Testis (tissue), 2 donors: Measurements from ENCODE around the gene SAE1.

Source experiments
- CTCF ChIP-seq, 3 experiments: fragments of 450-650 bp in 2 of 3; fragments of 200-600 bp in 1 of 3; sonication (generic) in 1 of 3; IDR thresholded peaks; one replicate each; pipeline ENCODE4 v1.5.1; 2016 to 2019; ENCODE audit warnings: antibody characterized with exemption in 3 of 3, mild to moderate bottlenecking in 2 of 3, moderate library complexity in 1 of 3
- POLR2A ChIP-seq: fragments of 450-650 bp; IDR thresholded peaks from one replicate; pipeline ENCODE4 v1.6.1; 2017; ENCODE audit warnings: antibody characterized with exemption, mild to moderate bottlenecking, moderate library complexity

DNA sequence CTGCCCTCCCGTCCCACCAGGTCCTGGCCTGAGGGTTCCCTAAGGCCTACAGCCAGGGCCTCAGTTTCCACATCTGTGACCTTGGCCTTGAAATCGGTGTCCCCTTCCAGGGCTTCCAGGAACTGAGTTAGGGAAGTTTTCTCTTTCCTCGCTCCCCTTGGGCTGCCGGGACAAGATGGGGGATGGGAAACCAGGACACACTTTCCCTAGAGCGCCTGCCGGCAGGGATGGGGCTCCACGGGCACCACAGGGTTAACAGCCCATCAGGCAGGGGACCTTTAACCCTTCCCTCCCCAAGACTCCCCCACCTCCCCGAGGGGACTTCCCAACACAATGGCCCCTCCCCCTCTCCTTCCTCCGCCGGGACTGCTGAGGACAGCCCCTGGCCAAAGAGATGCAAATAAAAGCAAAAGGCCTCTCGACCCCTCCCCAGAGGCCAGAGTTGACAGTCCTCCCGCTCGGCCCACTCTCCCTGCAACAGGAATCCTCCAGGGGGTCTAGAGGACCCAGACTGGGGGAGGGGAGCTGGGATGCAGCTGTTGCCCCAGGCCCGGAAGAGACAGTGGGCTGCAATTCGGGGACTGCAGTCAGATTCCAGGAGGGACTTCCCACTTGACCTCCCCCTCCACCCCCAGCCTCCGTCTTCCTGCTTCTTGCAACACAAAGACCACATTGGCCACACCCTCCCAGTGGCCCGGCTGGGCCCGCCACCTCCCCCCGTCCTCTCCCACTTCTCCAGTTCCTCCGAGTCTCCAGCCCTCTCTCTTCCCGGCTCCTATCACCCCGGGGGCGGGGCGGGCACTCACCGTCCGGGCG, 96.9 kb downstream of the SAE1 start:
- TF ChIP-seq POLR2A (no peak), CTCF (IDR thresholded peaks at IDR 0.05) (no peak)
